DND-41 (cell line): ENCODE data around the gene PRDX2.

Experiments
- ATAC-seq: fragments of 200-7000 bp; cut with Tn5 transposase; 3 replicates; pipeline ENCODE4 v1.9.1; 2021; ENCODE audit warnings: low read depth; ENCODE audit not compliant: insufficient read depth
- DNase-seq: peaks from one replicate; pipeline ENCODE4 v3.0.0-alpha.2; 2020
- H2AFZ ChIP-seq: 2 replicates; pipeline ENCODE4 v1.6.0; 2012; ENCODE audit warnings: low read depth, low read length
- H3K27ac ChIP-seq: 2 replicates; pipeline ENCODE4 v1.5.1; 2012; ENCODE audit warnings: low read length, inconsistent platforms
- H3K27me3 ChIP-seq: fragments of 200-600 bp; sonication (generic); 2 replicates; pipeline ENCODE4 v1.6.0; 2012; ENCODE audit warnings: low read length, mild to moderate bottlenecking, inconsistent platforms; ENCODE audit not compliant: insufficient read depth, poor library complexity
- H3K36me3 ChIP-seq: 2 replicates; pipeline ENCODE4 v1.5.1; 2012; ENCODE audit warnings: low read length, inconsistent platforms; ENCODE audit not compliant: insufficient read depth
- H3K4me1 ChIP-seq: 2 replicates; pipeline ENCODE4 v1.5.1; 2012; ENCODE audit warnings: mild to moderate bottlenecking, low read length; ENCODE audit not compliant: insufficient read depth
- H3K4me2 ChIP-seq: 2 replicates; pipeline ENCODE4 v1.6.0; 2012; ENCODE audit warnings: mild to moderate bottlenecking, moderate library complexity, low read length, inconsistent platforms; ENCODE audit not compliant: insufficient read depth
- H3K4me3 ChIP-seq, 2 experiments: fragments of 200-600 bp in 1 of 2; shearing (Covaris generic) in 1 of 2; 2 replicates each; pipeline ENCODE4 v1.5.1; 2012 to 2016; ENCODE audit warnings: inconsistent platforms in 2 of 2, low read length in 2 of 2, mild to moderate bottlenecking in 2 of 2, low read depth in 1 of 2, moderate library complexity in 1 of 2
- H3K79me2 ChIP-seq: 2 replicates; pipeline ENCODE4 v1.6.0; 2012; ENCODE audit warnings: low read length, inconsistent platforms; ENCODE audit not compliant: insufficient read depth
- H3K9ac ChIP-seq: 2 replicates; pipeline ENCODE4 v1.6.0; 2012; ENCODE audit warnings: low read depth, mild to moderate bottlenecking, inconsistent platforms, low read length, moderate library complexity
- H3K9me3 ChIP-seq: 2 replicates; pipeline ENCODE4 v1.5.1; 2012; ENCODE audit warnings: low read length, moderate library complexity, mild to moderate bottlenecking, inconsistent platforms; ENCODE audit not compliant: insufficient read depth, severe bottlenecking
- H4K20me1 ChIP-seq: 2 replicates; pipeline ENCODE4 v1.6.0; 2012; ENCODE audit warnings: low read length; ENCODE audit not compliant: insufficient read depth
- EZH2 ChIP-seq: IDR thresholded peaks from 3 replicates; pipeline ENCODE4 v1.6.1; 2012; ENCODE audit warnings: borderline replicate concordance, low read depth, mild to moderate bottlenecking, moderate library complexity, low read length, inconsistent platforms; ENCODE audit not compliant: severe bottlenecking
- TF ChIP-seq, protein P1 (sequence below): IDR thresholded peaks from 2 replicates; pipeline ENCODE4 v1.5.1; 2012; ENCODE audit warnings: borderline replicate concordance, low read length, moderate library complexity, mild to moderate bottlenecking; ENCODE audit not compliant: poor library complexity, severe bottlenecking; ENCODE audit errors: extremely low read depth

Gene PRDX2

DNA sequence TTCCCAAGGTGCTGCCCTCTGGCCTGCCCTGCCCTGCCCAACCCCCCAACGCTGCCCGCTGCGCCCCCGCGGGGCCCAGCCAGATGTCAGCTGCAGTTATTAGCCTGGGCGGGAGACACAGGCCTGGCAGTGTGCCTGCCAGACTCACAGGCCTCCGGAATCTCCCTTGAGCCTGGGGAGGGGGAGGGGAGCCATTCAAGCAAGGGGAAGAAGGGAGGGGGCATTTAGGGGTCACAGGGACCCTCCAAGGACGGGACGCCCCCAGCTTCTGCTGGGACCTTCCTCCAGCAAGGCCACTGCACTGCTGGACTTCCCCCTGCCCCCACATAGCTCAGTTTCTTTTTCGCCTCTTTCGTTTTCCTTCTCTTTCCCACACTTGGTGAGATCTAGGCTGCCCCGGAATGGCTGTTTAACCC lies 12.9 kb downstream of the PRDX2 start:
- Histone ChIP-seq H4K20me1 (no peaks in the 10 kb centered on the region; the same call in 1 of the 2 replicates), H3K36me3 (no peaks in the 10 kb centered on the region; the same call in 1 of the 2 replicates), H2AFZ (no peak overlapping the region), H3K27ac (no peak overlapping the region), H3K9me3 (no peaks in the 10 kb centered on the region), H3K4me1 (peaks cover 49% of the 10 kb centered on the region), H3K4me2 (no peak overlapping the region), H3K79me2 (peaks cover 20% of the 10 kb centered on the region), H3K9ac (no peak overlapping the region), H3K4me3 (no peak overlapping the region), H3K27me3 (no peaks in the 10 kb centered on the region)
- ATAC-seq, result no peak
- TF ChIP-seq EZH2, result no peak
- TF ChIP-seq, protein P1, sequence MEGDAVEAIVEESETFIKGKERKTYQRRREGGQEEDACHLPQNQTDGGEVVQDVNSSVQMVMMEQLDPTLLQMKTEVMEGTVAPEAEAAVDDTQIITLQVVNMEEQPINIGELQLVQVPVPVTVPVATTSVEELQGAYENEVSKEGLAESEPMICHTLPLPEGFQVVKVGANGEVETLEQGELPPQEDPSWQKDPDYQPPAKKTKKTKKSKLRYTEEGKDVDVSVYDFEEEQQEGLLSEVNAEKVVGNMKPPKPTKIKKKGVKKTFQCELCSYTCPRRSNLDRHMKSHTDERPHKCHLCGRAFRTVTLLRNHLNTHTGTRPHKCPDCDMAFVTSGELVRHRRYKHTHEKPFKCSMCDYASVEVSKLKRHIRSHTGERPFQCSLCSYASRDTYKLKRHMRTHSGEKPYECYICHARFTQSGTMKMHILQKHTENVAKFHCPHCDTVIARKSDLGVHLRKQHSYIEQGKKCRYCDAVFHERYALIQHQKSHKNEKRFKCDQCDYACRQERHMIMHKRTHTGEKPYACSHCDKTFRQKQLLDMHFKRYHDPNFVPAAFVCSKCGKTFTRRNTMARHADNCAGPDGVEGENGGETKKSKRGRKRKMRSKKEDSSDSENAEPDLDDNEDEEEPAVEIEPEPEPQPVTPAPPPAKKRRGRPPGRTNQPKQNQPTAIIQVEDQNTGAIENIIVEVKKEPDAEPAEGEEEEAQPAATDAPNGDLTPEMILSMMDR, result no peak
- no peak for DNase-seq

DNA sequence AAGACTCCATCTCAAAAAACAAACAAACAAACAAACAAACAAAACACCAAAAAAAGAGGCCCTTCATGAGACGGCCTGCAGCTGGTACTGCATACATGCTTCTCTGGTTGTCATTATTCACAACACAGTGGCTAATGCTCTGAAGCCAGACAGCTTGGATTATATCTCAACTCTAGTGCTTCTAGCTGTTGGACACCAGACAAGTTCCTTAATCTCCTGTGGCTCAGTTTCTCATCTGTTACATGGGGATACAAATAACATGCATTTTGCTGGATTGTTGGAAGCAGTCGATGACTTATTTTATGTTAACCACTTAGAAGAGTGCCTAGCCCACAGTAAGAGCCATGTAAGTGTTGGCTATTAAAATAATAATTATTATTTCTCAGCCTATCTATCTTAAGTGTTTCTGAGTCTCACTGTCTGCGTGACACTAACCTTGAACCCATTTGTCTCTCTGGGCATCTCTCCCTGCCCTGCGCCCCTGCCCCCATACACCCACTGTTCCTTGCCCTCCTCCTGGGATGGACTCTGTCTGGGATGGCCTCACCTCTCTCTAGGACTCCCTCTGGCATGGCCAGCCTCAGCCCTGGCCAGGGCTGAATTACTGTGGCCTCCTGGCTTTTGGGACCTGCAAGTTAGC lies 13.4 kb downstream of the PRDX2 start:
- Histone ChIP-seq H3K4me3 (no peak overlapping the region), H3K4me1 (peaks cover 54% of the 10 kb centered on the region), H3K4me2 (no peak overlapping the region), H3K27me3 (no peaks in the 10 kb centered on the region), H2AFZ (no peak overlapping the region), H3K27ac (no peak overlapping the region), H4K20me1 (no peaks in the 10 kb centered on the region; the same call in 1 of the 2 replicates), H3K9me3 (no peaks in the 10 kb centered on the region), H3K79me2 (peaks cover 18% of the 10 kb centered on the region), H3K36me3 (no peaks in the 10 kb centered on the region; the same call in 1 of the 2 replicates), H3K9ac (no peak overlapping the region)
- TF ChIP-seq EZH2, result no peak
- TF ChIP-seq, protein P1, result no peak
- DNase-seq (no peak), ATAC-seq (no peak)

DNA sequence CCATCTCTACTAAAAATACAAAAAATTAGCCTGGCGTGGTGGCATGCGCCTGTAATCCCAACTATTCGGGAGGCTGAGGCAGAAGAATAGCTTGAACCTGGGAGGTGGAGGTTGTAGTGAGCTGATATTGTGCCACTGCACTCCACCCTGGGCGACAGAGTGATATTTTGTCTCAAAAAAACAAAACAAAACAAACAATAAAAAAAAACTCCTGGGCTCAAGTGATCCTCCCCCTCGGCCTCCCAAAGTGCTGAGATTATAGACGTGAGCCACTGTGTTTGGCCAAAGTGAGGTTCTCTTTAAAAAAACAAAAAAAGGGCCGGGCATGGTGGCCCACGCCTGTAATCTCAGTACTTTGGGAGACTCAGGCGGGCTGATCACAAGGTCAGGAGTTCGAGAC lies 14.1 kb downstream of the PRDX2 start:
- Histone ChIP-seq H4K20me1 (no peaks in the 10 kb centered on the region; the same call in 1 of the 2 replicates), H2AFZ (no peak overlapping the region), H3K9me3 (no peaks in the 10 kb centered on the region), H3K9ac (no peak overlapping the region), H3K4me3 (no peak overlapping the region), H3K27me3 (no peaks in the 10 kb centered on the region), H3K4me1 (peaks cover 59% of the 10 kb centered on the region), H3K27ac (no peak overlapping the region), H3K4me2 (no peak overlapping the region), H3K36me3 (no peaks in the 10 kb centered on the region; the same call in 1 of the 2 replicates), H3K79me2 (peaks cover 11% of the 10 kb centered on the region)
- ATAC-seq, result no peak
- no peak for DNase-seq
- TF ChIP-seq EZH2, result no peak
- TF ChIP-seq, protein P1, result no peak
